GM12892 (cell line): Measurements from ENCODE around the gene YES1.

Experiments used
- POLR2A ChIP-seq: IDR thresholded peaks from 2 replicates; pipeline ENCODE4 v1.6.1; 2011; ENCODE audit warnings: low read depth, low read length, control low read depth
- POLR2AphosphoS5 ChIP-seq: IDR thresholded peaks from 2 replicates; pipeline ENCODE4 v1.6.1; 2011; ENCODE audit warnings: low read depth, low read length, control low read depth
- TAF1 ChIP-seq: IDR thresholded peaks from 2 replicates; pipeline ENCODE4 v1.6.1; 2011; ENCODE audit warnings: low read depth, mild to moderate bottlenecking, control low read depth, low read length, borderline replicate concordance

DNA sequence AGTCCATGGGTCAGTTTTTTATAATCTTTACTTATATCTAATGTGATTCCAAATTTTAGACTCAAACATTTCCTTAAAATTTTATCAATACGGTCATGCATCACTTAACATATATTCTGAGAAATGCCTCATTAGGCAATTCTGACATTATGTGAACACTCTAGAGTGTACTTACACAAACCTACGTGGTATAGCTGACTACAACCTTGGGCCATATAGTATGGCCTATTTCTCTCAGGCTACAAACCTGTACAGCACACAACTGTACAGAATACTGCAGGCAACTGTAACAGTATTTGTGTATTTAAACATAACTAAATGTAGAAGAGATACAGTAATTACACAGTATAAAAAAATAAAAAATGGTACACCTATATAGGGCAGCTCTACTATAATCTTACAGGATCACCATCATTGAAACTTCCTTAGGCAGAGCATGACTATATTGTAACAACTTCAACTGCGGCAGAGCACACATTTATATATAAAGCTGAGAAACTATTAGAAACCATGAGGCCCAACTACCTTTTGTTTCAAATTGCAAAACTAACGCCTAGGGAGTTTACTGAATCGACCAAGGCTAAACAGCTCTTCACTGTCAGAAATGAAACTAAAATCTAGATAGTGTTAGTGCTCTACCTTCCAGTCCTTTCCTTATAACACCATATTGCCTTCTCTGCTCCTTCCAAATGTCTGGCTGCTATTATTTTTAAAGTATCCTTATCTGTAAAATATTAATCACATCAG is 6.9 kb downstream of the YES1 start:
- TF ChIP-seq POLR2AphosphoS5 (no peak), TAF1 (no peak), POLR2A (no peak)
